IPS DF 6.9 (cell line): ENCODE data around the gene EHBP1.

ENCODE experiments used
- DNase-seq: peaks from one replicate; pipeline ENCODE4 v3.0.0-alpha.2; 2013; ENCODE audit warnings: low read depth, low spot score
- H3K27ac ChIP-seq: one replicate; pipeline ENCODE4 v1.5.1; 2013; ENCODE audit warnings: low read length, control low read depth
- H3K27me3 ChIP-seq: 2 replicates; pipeline ENCODE4 v1.6.1; 2013; ENCODE audit warnings: mild to moderate bottlenecking, low read length; ENCODE audit not compliant: control insufficient read depth, insufficient read depth
- H3K36me3 ChIP-seq: 2 replicates; pipeline ENCODE4 v1.6.1; 2013; ENCODE audit warnings: low read length; ENCODE audit not compliant: control insufficient read depth, insufficient read depth
- H3K4me1 ChIP-seq: 2 replicates; pipeline ENCODE4 v1.6.1; 2013; ENCODE audit warnings: low read length; ENCODE audit not compliant: control insufficient read depth, insufficient read depth
- H3K4me3 ChIP-seq: 2 replicates; pipeline ENCODE4 v1.5.1; 2013; ENCODE audit warnings: mild to moderate bottlenecking, low read length
- H3K9me3 ChIP-seq: 2 replicates; pipeline ENCODE4 v1.6.1; 2013; ENCODE audit warnings: low read length, inconsistent platforms; ENCODE audit not compliant: control insufficient read depth, insufficient read depth
- WGBS: extraction: QIAGEN DNeasy Blood & Tissue Kit; methylation state at CpG from one replicate; pipeline ENCODE4 v1.1.7; 2013; ENCODE audit warnings: mixed read lengths, missing lambda C conversion rate; ENCODE audit not compliant: insufficient read length, insufficient coverage; 5-methylcytosine and 5-hydroxymethylcytosine counted together

The EHBP1 gene

DNA sequence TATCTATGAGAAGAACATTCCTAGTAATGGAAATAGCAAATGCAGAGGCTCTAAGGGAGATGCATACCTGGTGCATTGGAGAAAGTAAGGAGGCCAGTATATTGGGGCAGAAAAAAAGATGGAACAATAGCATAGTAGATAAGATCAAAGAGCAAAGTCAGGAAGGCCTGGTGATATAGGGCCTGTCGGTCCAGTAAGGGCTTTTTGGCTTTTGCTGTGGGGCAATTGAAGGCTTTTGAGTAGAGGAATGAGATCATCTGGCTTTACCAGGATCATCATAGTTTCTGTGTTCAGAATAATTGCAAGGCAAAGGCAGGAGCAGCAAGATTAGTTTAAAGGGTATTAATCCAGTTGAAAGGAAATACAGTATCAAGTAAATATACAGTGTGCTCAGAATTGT lies 111.8 kb downstream of the EHBP1 start:
- WGBS = no CpG with 5 or more reads among the region's 1 CpG
- no peak for DNase-seq
- no peaks in the 10 kb centered on the region for H3K36me3 ChIP-seq
- H3K4me3 ChIP-seq = no peak overlapping the region
- H3K27ac ChIP-seq = no peak overlapping the region
- no peaks in the 10 kb centered on the region for H3K27me3 ChIP-seq
- no peaks in the 10 kb centered on the region; the same call in 1 of the 2 replicates for H3K4me1 ChIP-seq
- no peaks in the 10 kb centered on the region for H3K9me3 ChIP-seq

DNA sequence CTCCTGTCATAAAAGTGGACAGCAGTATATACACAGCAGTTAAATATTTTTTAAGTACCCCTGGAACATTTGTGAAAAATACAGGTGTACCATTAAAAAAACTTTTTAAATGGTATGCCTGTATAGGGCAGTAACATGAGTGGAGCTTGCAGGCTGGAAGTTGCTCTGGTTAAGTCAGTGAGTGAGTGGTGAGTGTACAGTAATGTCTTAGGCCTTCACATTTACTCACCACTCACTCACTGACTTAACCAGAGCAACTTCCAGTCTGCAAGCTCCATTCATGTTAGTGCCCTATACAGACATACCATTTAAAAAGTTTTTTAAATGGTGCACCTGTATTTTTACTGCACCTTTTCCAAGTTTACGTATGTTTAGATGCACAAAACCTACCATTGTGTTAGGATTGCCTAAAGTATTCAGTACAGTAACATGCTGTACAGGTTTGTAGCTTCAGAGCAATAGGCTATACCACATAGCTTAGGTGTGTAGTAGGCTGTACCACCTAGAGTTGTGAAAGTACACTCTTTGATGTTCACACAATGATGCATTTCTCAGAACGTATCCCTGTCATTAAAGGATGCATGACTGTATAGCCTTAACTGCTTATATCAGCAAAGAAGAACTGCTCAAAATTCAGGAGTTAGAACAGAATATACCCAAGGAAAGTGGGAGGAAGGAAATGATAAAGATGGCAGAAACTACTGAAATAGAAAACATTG lies 112.6 kb downstream of the EHBP1 start:
- Histone ChIP-seq H3K4me3 (no peak overlapping the region), H3K9me3 (no peaks in the 10 kb centered on the region), H3K36me3 (no peaks in the 10 kb centered on the region), H3K27me3 (no peaks in the 10 kb centered on the region), H3K4me1 (no peaks in the 10 kb centered on the region; the same call in 1 of the 2 replicates), H3K27ac (no peak overlapping the region)
- no CpG with 5 or more reads among the region's 2 CpGs for WGBS
- no peak for DNase-seq

DNA sequence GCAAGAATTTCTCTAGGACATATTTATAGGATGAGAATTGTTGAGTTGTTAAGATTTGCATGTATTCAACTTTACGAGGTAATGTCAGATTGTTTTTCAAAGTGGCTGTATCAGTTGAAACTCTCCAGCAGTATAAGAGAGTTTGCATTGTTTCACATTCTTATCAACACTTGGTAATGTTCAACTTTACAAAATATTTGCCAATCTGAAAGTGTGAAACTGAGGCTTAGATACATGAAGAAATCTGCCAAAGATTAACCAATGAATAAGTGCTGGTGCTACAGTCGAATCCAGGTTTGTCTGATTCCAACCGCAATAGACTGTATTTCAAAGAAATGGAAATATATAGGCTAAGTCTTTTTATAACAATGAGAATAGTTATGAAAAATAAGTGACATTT lies 117.0 kb downstream of the EHBP1 start:
- Histone ChIP-seq H3K36me3 (no peaks in the 10 kb centered on the region), H3K27me3 (no peaks in the 10 kb centered on the region), H3K4me1 (no peaks in the 10 kb centered on the region), H3K9me3 (no peaks in the 10 kb centered on the region), H3K27ac (no peak overlapping the region), H3K4me3 (no peak overlapping the region)
- DNase-seq = no peak
- 100% methylated on average over 1 of the region's 3 CpGs for WGBS

DNA sequence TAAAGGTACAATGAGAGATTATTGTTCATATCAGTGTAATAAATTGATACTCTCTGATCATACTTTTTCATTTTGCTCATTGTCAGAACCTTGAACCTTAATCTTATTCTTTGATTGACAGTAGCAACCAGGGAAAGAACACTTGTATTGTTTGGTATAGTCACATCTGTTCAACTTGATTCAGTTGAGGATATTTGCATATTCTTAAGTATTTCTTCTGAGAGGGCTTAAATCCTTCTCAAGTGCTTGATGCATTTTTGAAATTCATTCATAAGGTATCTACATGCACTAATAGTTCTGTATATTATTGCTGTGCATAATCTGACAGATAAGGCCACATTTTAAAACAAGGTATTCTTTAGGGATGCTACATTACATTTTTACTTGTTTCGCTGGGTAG lies 118.9 kb downstream of the EHBP1 start:
- Histone ChIP-seq H3K36me3 (no peaks in the 10 kb centered on the region), H3K27me3 (no peaks in the 10 kb centered on the region), H3K27ac (no peak overlapping the region), H3K4me3 (no peak overlapping the region), H3K9me3 (no peaks in the 10 kb centered on the region), H3K4me1 (no peaks in the 10 kb centered on the region)
- WGBS = no CpG with 5 or more reads among the region's 1 CpG
- no peak for DNase-seq

DNA sequence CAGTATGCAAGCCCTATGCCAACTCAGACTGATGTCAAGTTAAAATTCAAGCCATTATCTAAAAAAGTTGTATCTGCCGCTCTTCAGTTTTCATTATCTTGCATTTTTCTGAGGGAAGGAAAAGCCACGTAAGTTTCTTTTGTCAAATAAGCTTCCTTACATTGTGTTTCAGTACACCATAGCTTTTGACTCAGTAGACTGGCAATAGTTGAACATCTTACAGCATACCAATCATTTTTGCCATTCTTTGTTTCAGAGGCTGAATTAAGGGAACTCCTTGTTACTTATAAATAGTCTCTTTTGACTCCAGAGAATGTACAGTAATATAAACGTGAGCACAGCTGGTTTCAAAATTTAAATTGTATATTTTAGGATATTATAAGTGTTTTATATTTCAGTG lies 120.6 kb downstream of the EHBP1 start:
- no peak for DNase-seq
- Histone ChIP-seq H3K36me3 (no peaks in the 10 kb centered on the region), H3K9me3 (no peaks in the 10 kb centered on the region), H3K27ac (no peak overlapping the region), H3K27me3 (no peaks in the 10 kb centered on the region), H3K4me3 (no peak overlapping the region), H3K4me1 (no peaks in the 10 kb centered on the region)
- 100% methylated on average over 1 of the region's 3 CpGs for WGBS

DNA sequence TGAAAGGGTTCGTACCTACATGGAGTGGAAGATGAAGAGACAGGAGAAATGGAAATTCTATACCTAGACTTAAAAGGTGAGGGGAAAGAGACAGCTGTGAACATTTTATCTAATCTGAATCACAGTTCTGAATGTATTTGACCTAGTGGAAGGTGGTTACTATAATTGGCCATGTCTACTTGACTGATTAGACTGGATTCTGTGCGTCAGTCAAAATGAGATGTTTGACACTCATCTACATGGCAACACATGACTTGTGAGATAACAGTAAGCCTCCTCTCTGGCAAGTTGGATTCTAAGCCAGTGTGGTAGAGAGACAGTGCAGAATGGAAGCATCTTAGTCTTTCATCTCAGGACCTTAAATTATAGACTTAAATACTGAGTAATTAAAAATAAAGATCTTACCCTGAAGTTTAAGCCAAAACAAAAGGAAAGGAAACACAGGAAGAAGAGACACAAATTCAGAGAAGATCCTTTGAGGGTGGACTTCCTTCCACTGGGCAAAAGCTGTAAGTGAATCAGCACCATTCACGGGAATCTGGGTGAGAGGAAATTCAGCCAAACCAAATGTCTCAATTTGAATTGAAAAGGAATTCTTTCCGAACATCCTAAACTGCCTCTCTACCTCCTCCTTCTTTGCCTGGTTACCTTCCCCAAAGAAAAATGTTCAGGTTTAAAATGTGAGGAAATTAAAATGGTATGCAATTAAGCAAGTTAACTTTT lies 121.6 kb downstream of the EHBP1 start:
- H3K9me3 ChIP-seq = no peaks in the 10 kb centered on the region
- no peak overlapping the region for H3K27ac ChIP-seq
- no peaks in the 10 kb centered on the region for H3K36me3 ChIP-seq
- no CpG with 5 or more reads among the region's 4 CpGs for WGBS
- no peak for DNase-seq
- H3K4me1 ChIP-seq = no peaks in the 10 kb centered on the region
- no peaks in the 10 kb centered on the region for H3K27me3 ChIP-seq
- no peak overlapping the region for H3K4me3 ChIP-seq

DNA sequence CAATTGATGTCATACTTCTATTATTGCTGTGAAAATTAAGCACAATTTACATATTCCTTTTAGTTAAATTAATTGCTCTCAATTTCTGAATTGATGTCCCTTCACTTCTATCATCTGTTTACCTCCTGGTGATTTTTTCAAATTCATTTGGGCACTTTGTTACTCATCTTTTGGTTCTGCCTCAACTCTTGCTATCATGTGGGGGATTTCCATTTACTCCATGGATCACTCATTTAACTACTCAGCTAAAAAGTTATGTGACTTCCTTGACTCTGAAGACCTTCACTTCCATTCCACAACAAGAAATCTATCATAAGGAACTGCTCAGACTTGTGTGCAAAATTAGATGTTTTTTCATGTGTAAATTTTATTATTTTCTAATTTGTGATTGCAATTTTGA lies 126.2 kb downstream of the EHBP1 start:
- Histone ChIP-seq H3K9me3 (no peaks in the 10 kb centered on the region), H3K36me3 (peaks cover 2% of the 10 kb centered on the region; the same call in 1 of the 2 replicates), H3K4me1 (no peaks in the 10 kb centered on the region), H3K4me3 (no peak overlapping the region), H3K27me3 (no peaks in the 10 kb centered on the region), H3K27ac (no peak overlapping the region)
- no peak for DNase-seq

DNA sequence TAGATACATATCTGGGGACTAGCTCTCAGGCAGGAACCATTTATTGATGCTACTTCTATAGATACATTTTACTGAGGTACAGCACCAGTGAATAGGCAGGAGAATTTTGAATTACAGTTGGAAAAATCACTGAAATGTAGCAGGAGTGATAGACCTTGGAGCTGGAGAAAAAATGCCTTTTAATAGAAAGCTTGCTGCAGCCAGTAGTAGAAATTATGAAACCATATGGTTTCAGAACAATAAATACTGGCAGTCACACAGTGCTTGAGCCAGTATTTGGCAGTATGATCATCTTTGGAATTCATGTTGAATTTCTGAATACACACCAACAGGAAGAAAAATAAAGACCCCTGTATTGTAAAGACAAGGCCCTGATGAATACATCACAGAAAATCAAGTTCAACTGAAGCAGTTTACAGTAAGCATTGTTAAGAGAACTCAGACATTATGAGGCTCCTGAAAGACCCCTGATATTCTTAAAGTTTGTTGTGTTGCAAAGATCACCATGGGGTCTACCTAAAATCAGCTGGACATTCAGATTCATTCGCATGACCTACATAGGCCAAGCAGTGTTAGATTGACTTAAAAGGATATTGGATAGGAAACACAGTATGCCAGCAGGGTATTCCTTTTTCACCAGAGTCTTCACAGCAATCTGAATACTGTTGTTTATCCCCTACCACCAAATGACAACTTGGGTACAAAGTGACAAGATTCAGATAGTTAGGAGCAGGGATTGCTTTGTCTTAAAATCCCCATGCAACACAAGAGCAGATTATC lies 139.0 kb downstream of the EHBP1 start:
- Histone ChIP-seq H3K9me3 (no peaks in the 10 kb centered on the region), H3K4me1 (no peaks in the 10 kb centered on the region), H3K4me3 (no peak overlapping the region), H3K36me3 (no peaks in the 10 kb centered on the region), H3K27ac (no peak overlapping the region), H3K27me3 (no peaks in the 10 kb centered on the region)
- WGBS = no CpG with 5 or more reads among the region's 1 CpG
- DNase-seq = no peak

DNA sequence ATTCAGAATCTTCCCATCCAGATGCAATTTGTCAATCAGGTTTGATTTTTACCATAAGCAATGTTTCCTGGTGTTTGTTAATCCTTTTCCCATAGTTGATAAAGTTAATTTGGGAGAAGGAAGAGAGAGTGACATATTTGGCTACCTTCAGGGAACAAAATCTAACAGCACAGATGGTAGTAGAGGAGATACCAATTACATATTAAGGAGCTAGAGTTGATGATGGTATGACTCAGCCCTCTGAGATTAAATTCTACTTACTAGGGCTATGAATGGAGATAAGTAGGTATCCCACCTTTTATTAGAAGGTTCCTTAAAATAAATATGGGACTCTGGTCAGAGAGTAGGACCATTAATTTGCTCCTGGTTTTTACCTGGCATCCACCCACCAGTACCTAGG lies 139.7 kb downstream of the EHBP1 start:
- Histone ChIP-seq H3K27ac (no peak overlapping the region), H3K27me3 (no peaks in the 10 kb centered on the region), H3K36me3 (no peaks in the 10 kb centered on the region), H3K9me3 (no peaks in the 10 kb centered on the region), H3K4me3 (no peak overlapping the region), H3K4me1 (no peaks in the 10 kb centered on the region)
- no peak for DNase-seq

DNA sequence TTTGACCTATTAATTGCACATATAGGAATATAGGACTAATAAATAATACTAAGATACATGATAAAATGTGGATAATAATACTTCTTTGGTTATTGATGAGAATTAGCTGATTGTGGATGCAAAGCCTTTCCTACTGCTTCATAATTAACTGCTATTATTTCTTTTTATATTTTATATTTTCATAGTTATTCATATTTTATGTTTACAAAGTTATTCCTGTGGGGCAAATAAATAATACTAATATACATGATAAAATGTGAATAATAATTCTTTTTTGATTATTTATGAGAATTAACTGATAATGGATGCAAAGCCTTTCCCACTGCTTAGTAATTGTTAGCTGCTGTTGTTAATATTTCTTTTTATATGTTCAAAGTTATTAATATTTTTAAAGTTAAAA lies 146.7 kb downstream of the EHBP1 start:
- no peak for DNase-seq

More for the DNA sequence above, 146.7 kb downstream of the EHBP1 start:
- Histone ChIP-seq H3K27me3 (no peaks in the 10 kb centered on the region), H3K4me3 (no peak overlapping the region), H3K9me3 (no peaks in the 10 kb centered on the region), H3K36me3 (no peaks in the 10 kb centered on the region), H3K27ac (no peak overlapping the region), H3K4me1 (no peaks in the 10 kb centered on the region)
